ENCODE data around the gene WDTC1. TPM values are rescaled to one million over a fixed set of nuclear protein-coding genes. Genes with fewer than 3 reads are reported as not detected.

Gene WDTC1
- total and polyA plus RNA-seq, 2 of the 13 experiments (the other 11 are each of a cell fraction or from before 2014, with no cell fraction given), result 5.5 TPM

DNA sequence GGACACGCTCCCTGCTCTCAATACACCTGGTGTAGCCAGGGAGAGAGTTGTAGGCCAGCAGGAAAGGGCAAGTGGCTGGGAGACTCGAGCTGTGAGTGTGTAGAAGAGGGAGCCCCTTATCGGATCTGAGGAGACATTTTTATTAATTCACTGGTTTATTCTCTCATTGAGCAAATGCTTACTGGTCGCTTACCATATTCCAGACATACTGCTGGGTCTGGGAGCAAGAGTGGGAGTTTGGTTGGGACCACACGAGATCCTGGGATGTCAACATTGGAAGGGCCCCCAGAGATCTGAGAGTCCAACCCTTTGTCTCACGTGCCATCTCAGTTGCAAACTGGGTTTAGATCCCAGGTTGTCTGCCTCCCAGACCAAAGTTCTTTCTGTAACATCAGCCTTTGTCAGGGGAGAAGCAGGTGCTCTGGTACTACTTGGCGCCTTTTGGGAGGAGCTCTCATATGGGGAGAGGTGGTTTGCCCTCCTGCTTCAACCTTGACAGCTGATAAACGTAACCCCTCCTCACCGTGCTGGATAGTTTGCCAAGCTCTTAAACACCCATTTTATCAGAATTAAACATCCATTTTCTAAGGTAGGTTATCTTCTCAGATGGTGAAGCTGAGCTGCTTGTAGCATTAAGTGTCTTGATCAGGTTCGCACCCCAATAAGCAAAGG is 88.3 kb downstream of the WDTC1 start:
- DNase-seq (ENCODE audit: low spot score) (peak; percentile 25), ATAC-seq (peak; percentile 5; the same call in 2 of the 3 replicates), FAIRE-seq (no peak)
- ChIA-PET POLR2A (interaction anchor here (0.9 to 1.4 kb wide), 2 partner anchors 10 to 19 kb away, joined by 3 to 12 read pairs; partner anchors contain the start of gene SYTL1), CTCF (ENCODE audit: low intra/inter-chr PET ratio, low total read pairs) (no interaction called here)
- TSS peak; percentile 68 for BruUV-seq (replicated peaks)
- Histone ChIP-seq H2AFZ (ENCODE audit: low read length) (no peak overlapping the region), H3K9me3 (ENCODE audit: low read length) (no peaks in the 10 kb centered on the region), H3K27me3 (ENCODE audit: control insufficient read depth in 1 of 2, insufficient read depth in 2 of 2, low read length in 2 of 2) (peaks cover 0 to 12% of the 10 kb centered on the region in 2 experiments; a peak in 1 of 5 replicates), H3K4me2 (ENCODE audit: low read depth, low read length) (peak overlapping the region; percentile 78), H3K4me3 (replicated peaks in 1 of 3; ENCODE audit: insufficient read depth in 1 of 3, low read depth in 2 of 3, low read length in 3 of 3) (peak overlapping the region; percentile 95 to 99 (median 96)), H3K36me3 (replicated peaks in 1 of 2; ENCODE audit: control insufficient read depth in 1 of 2, insufficient read depth in 2 of 2, low read length in 2 of 2) (peaks cover 3 to 29% of the 10 kb centered on the region in 2 experiments; a peak in 4 of 5 replicates), H3K27ac (ENCODE audit: extremely low read length, insufficient read depth, low read length) (peak overlapping the region; percentile 86), H3K79me2 (ENCODE audit: insufficient read depth, low read length) (peaks cover 26% of the 10 kb centered on the region), H4K20me1 (ENCODE audit: insufficient read depth, low read length) (no peaks in the 10 kb centered on the region), H3K4me1 (ENCODE audit: insufficient read depth, low read length) (peaks cover 37% of the 10 kb centered on the region), H3K9ac (ENCODE audit: insufficient read depth, low read depth, low read length) (peak overlapping the region; percentile 96)
- in situ Hi-C loops (cut with HindIII; ENCODE audit: extremely low pct_ligation_motif_present, low pct_unique_long_range_greater_than_20kb), result no loop called here
- 6% methylated on average over 10 of the region's 10 CpGs for WGBS (ENCODE audit: low lambda C conversion rate)
- intact Hi-C loops (cut with micrococcal nuclease; ENCODE audit: unreplicated experiment), result no loop called here
- TF ChIP-seq ZSCAN12 (CRISPR knock-in tag; IDR thresholded peaks at IDR 0.05) (no peak), HDAC1 (CRISPR knock-in tag; IDR thresholded peaks at IDR 0.05) (0 out of 2 replicates have a peak, but pooled peaks have one; percentile 14), YEATS2 (CRISPR knock-in tag; IDR thresholded peaks at IDR 0.05; ENCODE audit: borderline replicate concordance) (no peak), BHLHE40 (IDR thresholded peaks at IDR 0.05; ENCODE audit: low read length) (peak; percentile 74), PHF8 (CRISPR knock-in tag; IDR thresholded peaks at IDR 0.05) (peak; percentile 32; the same call in 1 of the 2 replicates), AKAP8 (CRISPR knock-in tag; IDR thresholded peaks at IDR 0.05) (0 out of 2 replicates have a peak, but pooled peaks have one; percentile 11), KDM5A (IDR thresholded peaks at IDR 0.05; ENCODE audit: borderline replicate concordance, low read length) (peak; percentile 51; the same call in 1 of the 2 replicates), ZNF180 (CRISPR knock-in tag; IDR thresholded peaks at IDR 0.05; ENCODE audit: borderline replicate concordance, low read depth) (no peak), POLR2AphosphoS2 (IDR thresholded peaks at IDR 0.05; ENCODE audit: low read depth, low read length) (no peak), FOXO1 (CRISPR knock-in tag; IDR thresholded peaks at IDR 0.05) (no peak), YY1 (IDR thresholded peaks at IDR 0.05; ENCODE audit: insufficient read depth, insufficient replicate concordance, low read depth, low read length) (no peak), NFKB2 (CRISPR knock-in tag; IDR thresholded peaks at IDR 0.05; ENCODE audit: borderline replicate concordance) (0 out of 2 replicates have a peak, but pooled peaks have one; percentile 10), ZFX (CRISPR knock-in tag; IDR thresholded peaks at IDR 0.05; ENCODE audit: low read depth) (peak; percentile 67; the same call in 1 of the 2 replicates), GTF2F1 (IDR thresholded peaks at IDR 0.05; ENCODE audit: low read length) (no peak), POLR2A (IDR thresholded peaks at IDR 0.05; ENCODE audit: insufficient read depth in 1 of 2, low read depth in 2 of 2, low read length in 2 of 2) (0 out of 4 replicates have a peak, but pooled peaks of 1 of the 2 experiments have one; percentile 19), ZNF543 (CRISPR knock-in tag; IDR thresholded peaks at IDR 0.05) (no peak), NONO (IDR thresholded peaks at IDR 0.05) (no peak), NONO (CRISPR knock-in tag; conservative IDR thresholded peaks at IDR 0.05) (0 out of 2 replicates have a peak, but pooled peaks have one; percentile 1), ZNF564 (CRISPR knock-in tag; IDR thresholded peaks at IDR 0.05) (0 out of 2 replicates have a peak, but pooled peaks have one; percentile 7)
- TF ChIP-seq, protein P1, sequence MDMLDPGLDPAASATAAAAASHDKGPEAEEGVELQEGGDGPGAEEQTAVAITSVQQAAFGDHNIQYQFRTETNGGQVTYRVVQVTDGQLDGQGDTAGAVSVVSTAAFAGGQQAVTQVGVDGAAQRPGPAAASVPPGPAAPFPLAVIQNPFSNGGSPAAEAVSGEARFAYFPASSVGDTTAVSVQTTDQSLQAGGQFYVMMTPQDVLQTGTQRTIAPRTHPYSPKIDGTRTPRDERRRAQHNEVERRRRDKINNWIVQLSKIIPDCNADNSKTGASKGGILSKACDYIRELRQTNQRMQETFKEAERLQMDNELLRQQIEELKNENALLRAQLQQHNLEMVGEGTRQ (IDR thresholded peaks at IDR 0.05; ENCODE audit: low read depth, low read length), result no peak
- TF ChIP-seq, protein P1 (CRISPR knock-in tag; IDR thresholded peaks at IDR 0.05; ENCODE audit: borderline replicate concordance), result no peak
- TF ChIP-seq, protein P2, sequence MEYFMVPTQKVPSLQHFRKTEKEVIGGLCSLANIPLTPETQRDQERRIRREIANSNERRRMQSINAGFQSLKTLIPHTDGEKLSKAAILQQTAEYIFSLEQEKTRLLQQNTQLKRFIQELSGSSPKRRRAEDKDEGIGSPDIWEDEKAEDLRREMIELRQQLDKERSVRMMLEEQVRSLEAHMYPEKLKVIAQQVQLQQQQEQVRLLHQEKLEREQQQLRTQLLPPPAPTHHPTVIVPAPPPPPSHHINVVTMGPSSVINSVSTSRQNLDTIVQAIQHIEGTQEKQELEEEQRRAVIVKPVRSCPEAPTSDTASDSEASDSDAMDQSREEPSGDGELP (IDR thresholded peaks at IDR 0.05; ENCODE audit: borderline replicate concordance, low read depth), result 0 out of 2 replicates have a peak, but pooled peaks have one; percentile 15
- TF ChIP-seq, protein P3, sequence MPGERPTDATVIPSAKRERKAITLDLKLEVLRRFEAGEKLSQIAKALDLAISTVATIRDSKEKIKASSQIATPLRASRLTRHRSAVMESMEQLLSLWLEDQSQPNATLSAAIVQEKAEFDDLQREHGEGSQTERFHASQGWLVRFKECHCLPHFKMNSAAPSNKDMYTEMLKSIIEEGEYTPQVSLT (CRISPR knock-in tag; IDR thresholded peaks at IDR 0.05; ENCODE audit: borderline replicate concordance, low read depth), result no peak
